IMR-90 (cell line): ENCODE measurements around the gene MYO3B.

Source experiments
- CEBPB ChIP-seq: IDR thresholded peaks from 2 replicates; pipeline ENCODE4 v1.6.1; 2012; ENCODE audit warnings: low read depth, low read length, improper control_type of control experiment
- FOS ChIP-seq: fragments of 150-350 bp; IDR thresholded peaks from 2 replicates; pipeline ENCODE4 v1.6.1; 2016; ENCODE audit warnings: low read depth, low read length
- MXI1 ChIP-seq: IDR thresholded peaks from 2 replicates; pipeline ENCODE4 v1.6.1; 2012; ENCODE audit warnings: low read depth, mild to moderate bottlenecking, low read length, moderate library complexity, borderline replicate concordance
- NFE2L2 ChIP-seq: fragments of 150-350 bp; IDR thresholded peaks from 2 replicates; pipeline ENCODE4 v1.6.1; 2016; ENCODE audit warnings: low read depth, mild to moderate bottlenecking, low read length
- POLR2A ChIP-seq: IDR thresholded peaks from 2 replicates; pipeline ENCODE4 v1.6.1; 2012; ENCODE audit warnings: mild to moderate bottlenecking, low read depth, low read length
- RAD21 ChIP-seq: IDR thresholded peaks from 2 replicates; pipeline ENCODE4 v1.6.1; 2012; ENCODE audit warnings: low read length, improper control_type of control experiment
- RFX5 ChIP-seq: IDR thresholded peaks from 2 replicates; pipeline ENCODE4 v1.8.0; 2012; ENCODE audit warnings: low read depth, mild to moderate bottlenecking, low read length, moderate library complexity
- SMC3 ChIP-seq: fragments of 150-350 bp; IDR thresholded peaks from 2 replicates; pipeline ENCODE4 v1.6.1; 2016; ENCODE audit warnings: low read depth, mild to moderate bottlenecking, antibody characterized with exemption, low read length, moderate library complexity
- TF ChIP-seq, protein P1 (sequence below): conservative IDR thresholded peaks from 2 replicates; pipeline ENCODE4 v1.5.1; 2012; ENCODE audit warnings: mild to moderate bottlenecking, low read depth, low read length, improper control_type of control experiment
- TF ChIP-seq, protein P2 (sequence below): fragments of 150-350 bp; IDR thresholded peaks from 2 replicates; pipeline ENCODE4 v1.6.1; 2017; ENCODE audit warnings: mild to moderate bottlenecking, antibody characterized with exemption, low read length, low read depth

DNA sequence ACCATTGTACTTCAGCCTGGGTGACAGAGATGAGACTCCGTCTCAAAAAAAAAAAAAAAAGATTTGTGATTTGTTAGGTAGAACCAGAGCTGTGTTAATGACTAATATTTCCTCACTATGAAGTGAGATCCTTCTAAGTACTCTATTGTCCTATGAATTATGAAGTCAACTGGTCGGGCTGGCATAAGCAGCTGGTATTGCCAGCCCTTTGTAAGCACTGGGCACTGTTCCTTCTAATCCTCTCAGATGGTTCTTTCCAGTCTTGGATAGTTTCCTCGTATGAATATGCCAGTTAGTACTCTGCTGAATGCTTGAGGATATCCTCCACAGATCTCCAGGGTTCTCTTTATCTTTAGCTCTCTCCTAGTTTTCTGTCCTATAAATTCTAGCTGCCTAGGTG, 314.1 kb downstream of the MYO3B start:
- TF ChIP-seq, protein P1, sequence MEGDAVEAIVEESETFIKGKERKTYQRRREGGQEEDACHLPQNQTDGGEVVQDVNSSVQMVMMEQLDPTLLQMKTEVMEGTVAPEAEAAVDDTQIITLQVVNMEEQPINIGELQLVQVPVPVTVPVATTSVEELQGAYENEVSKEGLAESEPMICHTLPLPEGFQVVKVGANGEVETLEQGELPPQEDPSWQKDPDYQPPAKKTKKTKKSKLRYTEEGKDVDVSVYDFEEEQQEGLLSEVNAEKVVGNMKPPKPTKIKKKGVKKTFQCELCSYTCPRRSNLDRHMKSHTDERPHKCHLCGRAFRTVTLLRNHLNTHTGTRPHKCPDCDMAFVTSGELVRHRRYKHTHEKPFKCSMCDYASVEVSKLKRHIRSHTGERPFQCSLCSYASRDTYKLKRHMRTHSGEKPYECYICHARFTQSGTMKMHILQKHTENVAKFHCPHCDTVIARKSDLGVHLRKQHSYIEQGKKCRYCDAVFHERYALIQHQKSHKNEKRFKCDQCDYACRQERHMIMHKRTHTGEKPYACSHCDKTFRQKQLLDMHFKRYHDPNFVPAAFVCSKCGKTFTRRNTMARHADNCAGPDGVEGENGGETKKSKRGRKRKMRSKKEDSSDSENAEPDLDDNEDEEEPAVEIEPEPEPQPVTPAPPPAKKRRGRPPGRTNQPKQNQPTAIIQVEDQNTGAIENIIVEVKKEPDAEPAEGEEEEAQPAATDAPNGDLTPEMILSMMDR, result no peak
- TF ChIP-seq RFX5, result no peak
- TF ChIP-seq, protein P2, sequence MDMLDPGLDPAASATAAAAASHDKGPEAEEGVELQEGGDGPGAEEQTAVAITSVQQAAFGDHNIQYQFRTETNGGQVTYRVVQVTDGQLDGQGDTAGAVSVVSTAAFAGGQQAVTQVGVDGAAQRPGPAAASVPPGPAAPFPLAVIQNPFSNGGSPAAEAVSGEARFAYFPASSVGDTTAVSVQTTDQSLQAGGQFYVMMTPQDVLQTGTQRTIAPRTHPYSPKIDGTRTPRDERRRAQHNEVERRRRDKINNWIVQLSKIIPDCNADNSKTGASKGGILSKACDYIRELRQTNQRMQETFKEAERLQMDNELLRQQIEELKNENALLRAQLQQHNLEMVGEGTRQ, result no peak
- TF ChIP-seq POLR2A, result no peak
- no peak for TF ChIP-seq RAD21
- TF ChIP-seq MXI1, result no peak
- no peak for TF ChIP-seq NFE2L2
- no peak for TF ChIP-seq CEBPB
- no peak for TF ChIP-seq SMC3
- TF ChIP-seq FOS, result no peak
